T-helper 17 cell (primary cell): ENCODE results near the gene ADARB2. TPM values are rescaled to one million over a fixed set of nuclear protein-coding genes. Genes with fewer than 3 reads are reported as not detected.

Experiments used
- ATAC-seq: fragments of 150-1000 bp; cut with Tn5 transposase; 2 replicates; pipeline ENCODE4 v1.10.0; 2021; ENCODE audit warnings: mild to moderate bottlenecking, moderate library complexity
- DNase-seq, 3 donors: peaks; one replicate each; pipeline versions ENCODE4 v3.0.0 to v3.0.0-alpha.2; 2020 to 2021
- H3K9me3 ChIP-seq: one replicate; pipeline ENCODE4 v1.7.0; 2013; ENCODE audit warnings: low read length, mild to moderate bottlenecking; ENCODE audit not compliant: control insufficient read depth, poor library complexity, severe bottlenecking
- H3K27ac Mint-ChIP-seq: one replicate; pipeline ENCODE4 v1.8.0; 2022; ENCODE audit warnings: mild to moderate bottlenecking, moderate library complexity, mixed read lengths
- H3K27me3 Mint-ChIP-seq: one replicate; pipeline ENCODE4 v1.8.0; 2022; ENCODE audit warnings: mixed read lengths
- H3K36me3 Mint-ChIP-seq: one replicate; pipeline ENCODE4 v1.8.0; 2022; ENCODE audit warnings: low read depth, mixed read lengths
- H3K4me1 Mint-ChIP-seq: one replicate; pipeline ENCODE4 v1.8.0; 2022; ENCODE audit warnings: mild to moderate bottlenecking, mixed read lengths
- H3K4me3 Mint-ChIP-seq: one replicate; pipeline ENCODE4 v1.8.0; 2022; ENCODE audit warnings: mild to moderate bottlenecking, moderate library complexity, mixed read lengths
- total RNA-seq, 4 donors: library from RNA in 2 of 4; stranded (reverse) in 2 of 4; gene quantifications; one replicate each; pipeline ENCODE4 v1.2.3 and lab custom pipeline; 2022 to 2026

The ADARB2 gene
- total RNA-seq, 2 donors from 2014 or later, result 0.18 TPM; not detected in 1

- Mint-ChIP-seq H3K27me3 (peaks cover 44% of the 10 kb centered on the region), H3K27ac (no peak overlapping the region), H3K4me3 (no peak overlapping the region), H3K4me1 (peaks cover 2% of the 10 kb centered on the region), H3K36me3 (no peaks in the 10 kb centered on the region)
- no peaks in the 10 kb centered on the region for H3K9me3 ChIP-seq
- DNase-seq (no peak), ATAC-seq (no peak)
Measured at GRCh38 chr10:1688531-1688930, 48.8 kb downstream of the ADARB2 start.

DNA sequence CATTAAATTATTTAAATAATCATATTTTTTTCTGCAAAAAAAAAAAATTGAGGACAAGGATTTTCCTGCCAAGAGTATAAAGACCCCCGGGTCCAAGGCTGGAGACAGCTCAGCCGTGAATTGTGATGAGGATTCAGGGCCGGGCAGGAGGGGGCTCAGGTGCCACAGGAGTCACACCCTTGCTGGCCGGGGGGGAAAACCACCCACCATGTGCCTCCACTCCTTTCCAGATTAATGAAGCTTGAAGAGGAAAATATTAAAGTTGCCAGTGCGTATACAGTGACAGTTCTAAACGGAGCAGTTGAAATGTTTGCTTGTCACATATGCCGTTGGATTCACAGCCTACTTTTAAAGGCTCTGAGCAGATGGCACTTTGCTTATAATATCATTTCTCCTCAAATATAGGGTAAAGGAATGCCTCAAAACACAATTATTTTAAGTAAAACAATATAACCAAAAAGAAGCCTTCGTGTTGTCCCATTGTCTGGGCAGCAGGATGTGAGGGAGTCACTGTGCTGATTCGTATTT, 49.6 kb downstream of the ADARB2 start:
- Mint-ChIP-seq H3K27ac (no peak overlapping the region), H3K4me3 (no peak overlapping the region), H3K4me1 (peaks cover 2% of the 10 kb centered on the region), H3K36me3 (no peaks in the 10 kb centered on the region), H3K27me3 (peaks cover 48% of the 10 kb centered on the region)
- DNase-seq (no peak), ATAC-seq (no peak)
- no peaks in the 10 kb centered on the region for H3K9me3 ChIP-seq

DNA sequence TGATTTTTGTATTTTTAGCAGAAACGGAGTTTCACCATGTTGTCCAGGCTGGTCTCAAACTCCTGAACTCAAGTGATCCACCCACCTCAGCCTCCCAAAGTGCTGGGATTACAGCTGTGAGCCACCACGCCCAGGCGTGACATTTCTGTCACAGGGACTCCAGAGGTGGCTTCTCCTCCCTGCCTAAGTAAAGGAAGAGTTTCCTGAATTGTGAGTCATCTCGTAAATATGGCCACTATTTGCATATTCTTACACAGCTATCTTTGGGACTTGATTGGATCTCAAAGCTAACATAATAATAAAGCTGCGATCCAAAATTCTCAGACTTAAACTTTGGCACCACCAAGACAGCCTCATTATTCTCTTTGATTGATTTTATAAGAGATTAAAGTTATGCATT, 50.1 kb downstream of the ADARB2 start:
- H3K4me3 Mint-ChIP-seq, result no peak overlapping the region

GRCh38 chr10:1686491-1686749, 50.9 kb downstream of the ADARB2 start:
- ATAC-seq (no peak), DNase-seq (no peak)
- Mint-ChIP-seq H3K4me3 (no peak overlapping the region), H3K36me3 (no peaks in the 10 kb centered on the region), H3K4me1 (peaks cover 2% of the 10 kb centered on the region), H3K27me3 (peaks cover 46% of the 10 kb centered on the region), H3K27ac (no peak overlapping the region)
- no peaks in the 10 kb centered on the region for H3K9me3 ChIP-seq

More for the DNA sequence above, 50.1 kb downstream of the ADARB2 start:
- DNase-seq (no peak), ATAC-seq (no peak)
- Mint-ChIP-seq H3K4me1 (peaks cover 2% of the 10 kb centered on the region), H3K36me3 (no peaks in the 10 kb centered on the region), H3K27me3 (peaks cover 48% of the 10 kb centered on the region), H3K27ac (no peak overlapping the region)
- H3K9me3 ChIP-seq, result no peaks in the 10 kb centered on the region

DNA sequence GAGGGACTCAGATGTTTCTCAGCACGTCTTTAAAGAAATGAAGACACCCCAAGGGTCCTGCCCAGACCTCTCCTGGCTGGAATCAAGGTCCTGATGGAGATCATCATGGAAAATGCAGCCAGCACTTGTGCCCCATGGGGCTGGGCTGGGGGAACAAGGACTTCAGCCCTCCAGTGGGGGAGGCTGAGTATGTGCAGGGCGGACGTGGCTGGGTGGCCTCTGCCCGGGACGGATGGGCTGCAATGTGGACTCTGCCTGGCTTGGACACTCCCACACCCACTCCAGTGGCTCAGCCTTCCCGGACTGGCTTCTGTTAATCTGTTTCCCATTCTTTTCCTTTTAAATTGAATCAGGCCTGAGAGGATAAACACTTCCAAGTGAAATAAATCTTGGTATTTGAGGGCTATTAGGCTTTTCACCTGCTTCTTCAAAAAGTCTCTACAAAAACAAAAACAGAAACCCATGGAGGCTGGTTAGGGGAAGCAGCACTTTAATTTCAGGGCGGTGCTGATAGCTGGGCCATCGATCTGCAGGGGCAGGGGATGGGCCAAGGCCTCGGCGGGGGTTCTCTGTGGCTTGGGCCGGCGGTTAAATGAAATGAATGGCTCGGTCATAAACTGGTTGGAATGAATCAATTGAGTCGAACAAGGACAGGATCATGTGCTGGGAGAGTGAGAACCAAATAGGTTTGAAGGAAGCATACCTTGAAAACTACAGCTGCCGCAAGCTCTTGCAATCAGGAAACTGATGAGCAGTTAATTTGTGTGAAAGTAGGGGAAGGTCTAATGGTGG, 51.4 kb downstream of the ADARB2 start:
- Mint-ChIP-seq H3K4me1 (peaks cover 2% of the 10 kb centered on the region), H3K27me3 (peaks cover 43% of the 10 kb centered on the region), H3K4me3 (no peak overlapping the region), H3K36me3 (no peaks in the 10 kb centered on the region), H3K27ac (no peak overlapping the region)
- DNase-seq (no peak), ATAC-seq (no peak)
- H3K9me3 ChIP-seq, result no peaks in the 10 kb centered on the region

DNA sequence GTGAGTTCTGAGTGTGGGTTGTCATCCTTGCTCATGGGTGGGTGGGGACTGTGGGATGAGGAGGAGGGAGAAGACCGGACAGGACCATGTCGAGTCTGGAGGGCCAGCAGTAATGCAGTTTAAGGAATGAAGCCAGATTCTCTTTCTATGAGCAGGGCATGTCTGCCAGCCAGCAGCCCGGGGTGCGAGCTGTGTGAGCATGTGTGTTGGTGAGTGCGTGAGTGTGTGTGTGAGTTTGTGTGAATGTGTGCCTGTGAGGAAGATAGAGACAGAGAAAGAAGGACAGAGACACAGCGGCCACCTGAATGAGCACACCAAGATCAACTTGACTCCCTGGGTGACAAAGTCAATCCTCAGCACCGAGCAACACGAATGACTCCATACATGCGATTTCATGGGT, 52.3 kb downstream of the ADARB2 start:
- no peak for DNase-seq
- H3K4me1 Mint-ChIP-seq, result peaks cover 2% of the 10 kb centered on the region
- peaks cover 34% of the 10 kb centered on the region for H3K27me3 Mint-ChIP-seq
- ATAC-seq, result no peak
- no peak overlapping the region for H3K27ac Mint-ChIP-seq
- H3K36me3 Mint-ChIP-seq, result no peaks in the 10 kb centered on the region
- H3K9me3 ChIP-seq, result no peaks in the 10 kb centered on the region
- H3K4me3 Mint-ChIP-seq, result no peak overlapping the region

GRCh38 chr10:1683649-1684048, 53.7 kb downstream of the ADARB2 start:
- H3K9me3 ChIP-seq, result no peaks in the 10 kb centered on the region
- ATAC-seq, result no peak
- Mint-ChIP-seq H3K27ac (no peak overlapping the region), H3K4me1 (peaks cover 2% of the 10 kb centered on the region), H3K4me3 (no peak overlapping the region), H3K27me3 (peaks cover 21% of the 10 kb centered on the region), H3K36me3 (no peaks in the 10 kb centered on the region)
- DNase-seq, result no peak

DNA sequence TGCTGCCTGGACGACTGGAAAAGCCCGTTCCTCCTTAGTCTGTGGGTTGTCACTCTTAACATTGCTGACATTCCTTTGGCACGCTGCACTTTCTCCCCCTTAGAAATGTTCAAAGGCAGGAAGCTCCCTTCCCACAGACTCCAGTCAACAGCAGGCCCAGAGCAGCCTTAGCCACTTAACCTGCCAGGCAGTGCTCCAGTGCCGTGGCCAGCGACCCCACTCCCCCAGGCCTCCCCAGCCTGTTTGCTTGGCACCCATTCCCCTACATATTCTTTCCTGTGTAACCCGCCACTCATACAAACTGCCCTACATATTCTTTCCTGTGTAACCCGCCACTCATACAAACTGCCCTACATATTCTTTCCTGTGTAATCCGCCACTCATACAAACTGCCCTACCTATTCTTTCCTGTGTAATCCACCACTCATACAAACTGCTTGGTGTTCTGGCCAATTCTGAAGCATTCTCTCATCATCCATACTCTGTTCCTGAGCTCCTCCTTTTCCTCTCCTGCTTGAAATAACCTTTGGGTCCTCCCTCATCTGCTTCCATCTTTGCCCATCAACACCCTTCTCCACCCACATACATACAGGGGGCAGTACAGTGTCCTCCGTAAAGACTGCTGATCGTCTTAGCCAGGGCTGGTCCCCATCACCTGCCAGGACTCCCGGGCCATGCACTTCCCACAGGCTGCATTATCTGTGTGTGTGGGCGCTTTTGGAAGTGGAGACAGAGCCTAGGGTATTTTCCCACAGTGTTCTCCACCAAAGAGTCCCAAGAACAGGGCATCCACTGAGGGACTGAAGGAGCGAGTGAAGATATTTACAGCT, 57.3 kb downstream of the ADARB2 start:
- peak; percentile 68 for ATAC-seq
- no peaks in the 10 kb centered on the region for H3K36me3 Mint-ChIP-seq
- no peak overlapping the region for H3K27ac Mint-ChIP-seq
- H3K9me3 ChIP-seq, result no peaks in the 10 kb centered on the region
- H3K4me1 Mint-ChIP-seq, result no peaks in the 10 kb centered on the region
- H3K27me3 Mint-ChIP-seq, result peaks cover 15% of the 10 kb centered on the region
- no peak for DNase-seq
- no peak overlapping the region for H3K4me3 Mint-ChIP-seq

- H3K36me3 Mint-ChIP-seq, result no peaks in the 10 kb centered on the region
- peaks cover 16% of the 10 kb centered on the region for H3K27me3 Mint-ChIP-seq
- no peak overlapping the region for H3K27ac Mint-ChIP-seq
- no peak overlapping the region for H3K4me3 Mint-ChIP-seq
- DNase-seq (no peak), ATAC-seq (no peak)
- H3K9me3 ChIP-seq, result no peaks in the 10 kb centered on the region
- H3K4me1 Mint-ChIP-seq, result no peaks in the 10 kb centered on the region
Measured at GRCh38 chr10:1678084-1678483, 59.2 kb downstream of the ADARB2 start.

DNA sequence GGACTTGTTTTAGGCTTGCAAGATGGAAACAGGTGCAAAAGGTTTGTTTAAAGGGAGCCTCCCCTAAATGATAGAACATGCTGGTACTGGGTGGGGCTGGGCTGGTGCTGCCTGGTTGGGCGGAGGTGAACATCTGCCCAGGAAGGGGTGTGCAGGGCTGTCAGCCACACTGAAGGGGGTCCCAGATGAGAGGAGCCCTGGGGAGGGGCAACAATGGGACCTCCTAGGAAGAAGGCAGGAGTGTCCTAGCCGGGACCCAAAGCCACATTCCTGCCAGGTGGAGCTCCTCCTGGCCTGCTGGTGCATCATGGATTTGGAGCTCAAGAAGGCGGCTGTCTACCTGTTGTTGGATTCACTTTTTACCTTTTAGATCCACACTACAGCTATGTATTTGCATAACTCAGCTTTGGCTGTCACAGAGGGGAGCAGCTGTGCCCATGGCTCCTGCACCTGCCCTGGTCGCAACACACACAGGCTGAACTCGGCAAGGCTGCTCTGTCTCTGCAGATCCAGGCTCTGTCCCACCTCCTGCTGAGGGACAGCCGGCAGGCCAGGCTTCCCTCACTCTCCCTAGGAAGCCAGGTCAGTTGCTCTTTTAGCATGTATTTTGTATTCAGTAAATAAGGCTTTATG, 59.9 kb downstream of the ADARB2 start:
- no peaks in the 10 kb centered on the region for H3K36me3 Mint-ChIP-seq
- DNase-seq (no peak), ATAC-seq (no peak)
- H3K9me3 ChIP-seq, result no peaks in the 10 kb centered on the region
- peaks cover 16% of the 10 kb centered on the region for H3K27me3 Mint-ChIP-seq
- no peak overlapping the region for H3K4me3 Mint-ChIP-seq
- no peak overlapping the region for H3K27ac Mint-ChIP-seq
- no peaks in the 10 kb centered on the region for H3K4me1 Mint-ChIP-seq

DNA sequence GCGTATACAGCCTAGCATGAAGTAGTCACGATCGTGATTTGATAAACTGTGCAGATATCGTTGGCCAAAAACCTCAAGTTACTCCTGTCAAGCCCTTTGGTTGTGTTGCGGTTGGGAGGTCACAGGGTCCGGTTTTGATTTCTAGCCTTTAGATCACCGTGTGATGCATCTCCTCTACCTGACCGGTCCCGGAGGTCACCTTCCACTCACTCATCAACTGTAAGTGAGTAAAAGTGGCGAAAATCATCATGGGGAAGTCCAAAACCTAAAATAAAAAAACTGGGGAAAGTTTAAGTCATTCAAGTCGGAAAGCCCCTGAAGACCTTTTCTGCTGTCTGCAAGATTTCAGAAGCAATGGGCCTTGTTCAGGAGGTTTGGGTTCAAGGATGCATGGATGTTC, 62.8 kb downstream of the ADARB2 start:
- no peak for ATAC-seq
- no peak overlapping the region for H3K27ac Mint-ChIP-seq
- H3K27me3 Mint-ChIP-seq, result peaks cover 10% of the 10 kb centered on the region
- H3K36me3 Mint-ChIP-seq, result no peaks in the 10 kb centered on the region
- H3K4me1 Mint-ChIP-seq, result no peaks in the 10 kb centered on the region
- no peaks in the 10 kb centered on the region for H3K9me3 ChIP-seq
- H3K4me3 Mint-ChIP-seq, result no peak overlapping the region
- DNase-seq, result no peak

DNA sequence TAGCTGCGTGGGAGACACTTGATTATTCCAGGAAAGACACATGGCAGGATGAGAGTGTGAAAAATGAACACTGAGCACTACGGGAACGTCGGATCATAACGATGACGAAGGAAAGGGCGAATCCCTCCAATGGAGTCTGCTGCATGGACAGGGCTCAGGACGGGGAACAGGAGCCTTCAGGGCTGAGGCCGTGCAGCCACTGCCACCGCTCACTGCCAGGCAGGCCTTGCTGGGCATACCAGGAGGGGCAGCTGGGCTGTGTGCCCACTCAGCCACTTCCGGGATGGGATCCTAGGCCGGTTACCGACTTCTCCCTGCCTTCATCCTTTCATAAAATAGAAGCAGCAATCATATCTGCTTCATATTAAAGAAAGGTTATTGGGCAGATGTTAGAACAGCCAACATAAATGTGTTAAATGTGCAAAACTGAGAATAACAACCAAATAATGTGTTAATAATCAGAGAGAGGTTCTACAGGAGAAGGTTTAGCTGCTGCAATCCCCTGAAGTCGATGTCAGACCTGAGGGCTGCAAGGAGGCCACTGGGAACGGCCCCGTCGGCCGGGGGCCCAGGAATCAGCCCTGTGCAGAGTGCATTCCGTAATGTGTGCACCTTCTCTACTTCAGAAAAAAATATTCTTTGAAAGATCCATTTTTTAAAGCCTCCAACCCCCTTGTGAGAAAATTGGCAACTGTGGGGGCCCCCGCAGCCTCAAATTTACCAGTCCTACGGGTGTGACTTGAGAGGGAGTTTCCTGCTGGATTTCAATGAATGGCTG, 63.6 kb downstream of the ADARB2 start:
- H3K27me3 Mint-ChIP-seq, result peaks cover 10% of the 10 kb centered on the region
- no peak overlapping the region for H3K27ac Mint-ChIP-seq
- H3K4me1 Mint-ChIP-seq, result no peaks in the 10 kb centered on the region
- no peaks in the 10 kb centered on the region for H3K9me3 ChIP-seq
- no peak overlapping the region for H3K4me3 Mint-ChIP-seq
- H3K36me3 Mint-ChIP-seq, result no peaks in the 10 kb centered on the region
- DNase-seq, result no peak
- no peak for ATAC-seq
